HG03571 (cell line): ENCODE measurements around the gene ELOVL5.
"Not testable (repeated sequence)": the region's sequence is repeated elsewhere in the genome, so short reads cannot be mapped to it uniquely, and the experiment has no call there.

Experiments used
- ATAC-seq: cut with Tn5 transposase; IDR thresholded peaks from one replicate; pipeline ENCODE4 v1.9.1; 2021; ENCODE audit not compliant: unreplicated experiment

Gene ELOVL5, protein sequence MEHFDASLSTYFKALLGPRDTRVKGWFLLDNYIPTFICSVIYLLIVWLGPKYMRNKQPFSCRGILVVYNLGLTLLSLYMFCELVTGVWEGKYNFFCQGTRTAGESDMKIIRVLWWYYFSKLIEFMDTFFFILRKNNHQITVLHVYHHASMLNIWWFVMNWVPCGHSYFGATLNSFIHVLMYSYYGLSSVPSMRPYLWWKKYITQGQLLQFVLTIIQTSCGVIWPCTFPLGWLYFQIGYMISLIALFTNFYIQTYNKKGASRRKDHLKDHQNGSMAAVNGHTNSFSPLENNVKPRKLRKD

DNA sequence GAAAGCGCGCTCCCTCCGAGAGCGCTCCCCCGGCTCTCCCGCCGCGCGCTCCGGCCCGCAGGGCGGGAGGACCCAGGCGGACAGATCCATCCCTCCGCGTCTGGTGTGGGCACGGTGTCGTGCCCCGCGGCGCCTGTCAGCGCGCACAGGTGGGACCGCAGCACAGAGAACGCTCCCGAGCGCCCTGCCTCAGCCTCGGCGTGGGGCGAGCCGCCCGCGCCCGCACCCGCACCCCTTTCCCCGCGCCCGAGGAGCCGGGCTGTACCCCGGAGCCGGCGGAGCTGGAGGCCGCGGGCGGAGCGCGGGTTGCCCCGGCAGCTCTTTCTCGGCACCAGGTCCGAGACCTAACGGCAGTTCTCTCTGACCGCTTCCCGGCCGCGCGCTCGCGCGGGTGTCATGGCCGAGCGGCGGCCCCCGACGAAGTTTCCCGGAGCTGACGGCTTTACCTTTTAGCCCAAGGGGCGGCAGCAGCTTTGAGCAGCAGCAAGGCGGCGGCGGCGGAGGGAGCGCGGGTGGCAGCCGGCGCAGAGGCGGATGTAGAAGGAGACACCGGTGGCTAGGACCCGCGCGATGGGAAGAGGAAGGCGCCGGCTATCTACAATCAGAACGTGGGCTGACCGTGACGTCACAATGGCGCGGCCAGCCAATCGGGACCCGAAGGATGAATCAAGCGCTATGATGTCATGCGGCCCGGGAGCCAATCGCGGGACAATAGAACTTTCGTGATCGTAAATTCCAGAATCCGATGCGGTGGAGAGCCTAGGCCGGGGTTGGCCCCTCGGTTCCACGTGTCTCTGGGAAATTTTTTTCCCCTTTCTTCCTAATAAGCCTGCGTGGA is at the start of gene ELOVL5:
ELOVL5 (minus strand) TSS at position 580 of the 838 bp plus-strand sequence. CDS start 53,251 bp downstream, outside the sequence.
- peak; percentile 69 for ATAC-seq

DNA sequence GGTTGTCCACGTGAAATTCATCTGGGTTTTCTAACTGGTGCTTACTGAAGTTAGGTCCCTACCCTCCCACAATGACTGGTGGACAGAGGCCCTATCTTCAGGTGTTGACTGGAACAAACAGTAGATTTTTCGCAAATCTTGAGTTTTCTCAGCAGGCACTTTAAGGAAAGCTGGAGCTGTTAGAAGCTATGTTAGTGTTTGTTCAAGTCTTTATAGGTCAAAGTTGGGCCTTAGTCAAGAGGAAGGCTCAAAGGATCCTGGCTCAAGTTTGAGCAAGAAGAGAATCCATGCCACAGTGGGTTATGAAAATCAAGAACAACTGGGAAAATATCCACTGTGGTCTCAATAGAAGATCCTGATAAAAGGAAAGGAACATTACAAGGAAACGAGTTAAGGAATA is 48.5 kb upstream of the ELOVL5 start:
- no peak for ATAC-seq

DNA sequence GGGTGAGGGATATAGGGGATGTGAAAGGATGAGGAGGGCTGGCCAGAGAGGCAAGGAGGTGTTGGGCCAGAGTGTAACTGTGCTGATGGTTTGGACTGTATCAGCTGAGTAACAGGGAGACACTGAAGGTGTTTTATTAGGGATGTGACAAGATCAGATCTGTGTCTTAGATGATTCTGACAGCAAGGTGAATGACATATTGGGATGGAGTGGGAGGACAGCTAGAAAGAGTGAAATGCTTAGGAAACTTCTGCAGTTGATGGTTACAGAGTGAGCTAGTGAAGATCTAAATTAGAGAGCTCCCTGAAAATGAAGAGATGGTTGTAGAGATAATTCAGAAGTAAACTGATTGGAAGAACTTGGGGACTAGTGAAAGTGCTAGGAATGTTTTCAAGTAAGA is 47.2 kb upstream of the ELOVL5 start:
- no peak for ATAC-seq

DNA sequence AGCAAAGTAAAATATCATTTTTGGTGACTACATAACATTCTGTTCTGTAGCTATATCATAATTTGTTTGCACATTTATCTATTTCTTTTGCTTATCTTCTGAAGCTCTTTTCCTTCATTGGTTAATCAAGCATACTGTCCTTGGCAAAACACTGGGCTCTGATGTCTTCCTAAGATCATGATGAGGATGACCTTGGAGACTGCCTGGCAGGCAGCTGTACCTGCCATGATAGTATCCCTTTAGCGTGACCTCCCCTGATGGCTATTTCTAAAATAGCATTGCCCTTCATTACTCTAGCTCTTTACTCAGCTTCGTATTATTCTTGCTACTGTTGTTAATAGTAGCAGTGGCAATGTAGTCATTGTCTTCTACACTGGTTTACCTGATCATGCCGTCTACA is 46.0 kb upstream of the ELOVL5 start:
- ATAC-seq = no peak

DNA sequence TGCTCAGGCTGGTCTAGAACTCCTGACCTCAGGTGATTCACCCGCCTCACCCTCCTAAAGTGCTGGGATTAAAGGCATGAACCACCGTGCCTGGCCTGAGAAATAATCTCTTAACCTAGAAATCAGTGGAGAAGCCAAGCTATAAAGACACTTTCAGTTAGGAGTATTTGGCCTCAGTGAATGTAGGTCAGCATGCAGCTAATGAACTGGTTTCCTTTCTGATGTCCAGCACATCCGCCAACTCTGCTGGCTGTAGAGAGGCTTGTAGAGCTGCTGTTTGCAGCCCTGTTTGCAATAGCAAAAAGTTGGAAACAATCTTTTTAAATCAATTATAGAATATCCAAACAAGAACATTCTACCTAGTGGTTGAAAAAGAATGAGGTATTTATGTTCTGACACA is 42.4 kb upstream of the ELOVL5 start:
- ATAC-seq = no peak

DNA sequence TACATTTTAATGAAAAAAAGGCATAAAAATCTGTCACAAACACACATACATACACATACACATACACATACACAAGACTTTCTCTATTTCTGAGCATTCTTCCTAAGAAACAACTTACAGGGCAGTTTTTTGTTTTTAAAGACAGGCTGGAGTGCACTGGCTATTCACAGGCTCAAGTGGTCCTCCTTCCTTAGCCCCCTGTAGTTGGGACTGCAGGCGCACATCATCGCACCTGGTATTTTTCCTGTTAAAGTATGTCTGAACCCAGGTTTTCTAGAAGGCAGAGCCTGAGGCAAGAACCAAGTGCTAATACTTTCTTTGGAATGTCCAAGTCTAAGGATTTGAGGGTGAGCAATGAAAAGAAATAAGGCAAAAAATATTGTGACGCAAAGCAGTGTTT is 41.3 kb upstream of the ELOVL5 start:
- ATAC-seq = no peak

DNA sequence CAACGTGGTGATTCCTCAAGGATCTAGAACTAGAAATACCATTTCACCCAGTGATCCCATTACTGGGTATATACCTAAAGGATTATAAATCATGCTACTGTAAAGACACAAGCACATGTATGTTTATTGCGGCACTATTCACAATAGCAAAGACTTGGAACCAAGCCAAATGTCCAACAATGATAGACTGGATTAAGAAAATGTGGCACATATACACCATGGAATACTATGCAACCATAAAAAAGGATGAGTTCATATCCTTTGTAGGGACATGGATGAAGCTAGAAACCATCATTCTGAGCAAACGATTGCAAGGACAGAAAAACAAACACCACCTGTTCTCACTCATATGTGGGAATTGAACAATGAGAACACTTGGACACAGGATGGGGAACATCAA is 39.9 kb upstream of the ELOVL5 start:
- ATAC-seq = not testable (repeated sequence)

DNA sequence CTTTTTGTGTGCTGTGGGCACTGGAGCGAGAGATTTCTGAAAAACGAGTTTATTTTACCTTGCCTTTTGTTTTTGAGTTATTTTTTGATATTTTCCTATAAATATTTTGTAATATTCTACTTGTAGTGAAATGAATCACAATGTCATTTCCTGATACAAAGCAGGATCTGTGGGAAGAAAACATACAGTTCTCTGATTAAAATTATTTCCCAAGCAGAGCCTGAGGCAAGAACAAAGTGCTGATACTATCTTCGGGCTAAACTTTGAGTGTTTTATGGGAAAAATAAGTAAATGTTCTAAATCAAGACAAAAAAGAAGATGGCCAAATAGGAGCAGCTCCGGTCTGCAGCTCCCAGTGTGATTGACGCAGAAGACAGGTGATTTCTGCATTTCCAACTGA is 33.7 kb upstream of the ELOVL5 start:
- ATAC-seq = no peak

DNA sequence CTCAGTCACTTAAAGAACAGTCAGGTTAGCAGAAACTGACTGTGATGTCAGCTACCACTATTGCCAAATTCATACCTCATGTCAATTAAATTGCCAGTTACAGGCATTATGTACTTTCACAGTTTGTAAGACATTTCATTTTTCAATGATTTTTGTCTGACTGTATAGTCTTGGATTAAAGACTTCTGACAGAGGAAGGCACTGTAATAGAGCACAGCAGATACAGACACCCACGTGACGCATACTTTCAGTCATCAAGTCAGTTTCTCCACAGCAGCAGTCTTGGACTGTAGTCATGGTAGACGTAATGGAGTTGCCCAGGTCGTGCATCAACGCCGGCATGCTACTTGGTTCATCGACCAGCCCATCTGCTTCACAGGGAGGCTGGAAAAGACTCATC is 29.5 kb upstream of the ELOVL5 start:
- ATAC-seq = no peak

DNA sequence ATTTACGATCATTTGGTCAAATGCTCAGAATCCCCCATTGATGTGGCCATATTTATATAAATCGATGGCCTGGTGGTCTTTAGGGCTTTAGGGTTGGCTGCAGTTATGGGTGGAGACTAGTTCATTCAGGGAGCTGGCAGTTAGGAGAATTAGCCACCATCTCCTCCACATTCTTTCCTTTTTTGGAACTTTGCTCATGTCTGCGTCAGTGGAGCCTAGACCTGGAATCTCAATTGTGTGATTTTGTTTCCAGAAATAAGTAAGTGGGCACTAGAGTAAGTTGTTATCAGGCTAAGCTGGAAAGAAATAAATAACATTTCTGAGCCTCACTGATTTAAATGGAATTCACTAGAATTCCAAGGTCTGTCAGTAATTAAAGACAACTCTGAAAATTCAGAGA is 29.0 kb upstream of the ELOVL5 start:
- ATAC-seq = no peak

DNA sequence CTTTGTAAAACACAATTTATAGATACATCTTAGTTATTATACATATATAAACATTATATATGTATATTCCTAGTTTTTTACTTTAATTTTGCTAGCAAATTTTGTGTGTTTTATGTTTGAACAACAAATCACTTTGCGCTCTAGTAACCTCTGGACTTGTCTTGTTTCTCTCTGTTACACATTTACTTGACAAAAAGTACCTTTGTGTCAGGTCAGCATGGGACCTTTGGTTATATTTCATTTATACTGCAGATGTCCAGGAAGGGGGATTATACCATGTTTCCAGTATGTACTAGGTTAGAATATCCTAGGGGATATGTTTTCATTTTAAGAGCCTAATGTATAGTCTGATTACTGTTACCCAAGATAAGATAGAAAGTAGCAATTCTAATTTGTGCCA is 28.5 kb upstream of the ELOVL5 start:
- no peak for ATAC-seq

DNA sequence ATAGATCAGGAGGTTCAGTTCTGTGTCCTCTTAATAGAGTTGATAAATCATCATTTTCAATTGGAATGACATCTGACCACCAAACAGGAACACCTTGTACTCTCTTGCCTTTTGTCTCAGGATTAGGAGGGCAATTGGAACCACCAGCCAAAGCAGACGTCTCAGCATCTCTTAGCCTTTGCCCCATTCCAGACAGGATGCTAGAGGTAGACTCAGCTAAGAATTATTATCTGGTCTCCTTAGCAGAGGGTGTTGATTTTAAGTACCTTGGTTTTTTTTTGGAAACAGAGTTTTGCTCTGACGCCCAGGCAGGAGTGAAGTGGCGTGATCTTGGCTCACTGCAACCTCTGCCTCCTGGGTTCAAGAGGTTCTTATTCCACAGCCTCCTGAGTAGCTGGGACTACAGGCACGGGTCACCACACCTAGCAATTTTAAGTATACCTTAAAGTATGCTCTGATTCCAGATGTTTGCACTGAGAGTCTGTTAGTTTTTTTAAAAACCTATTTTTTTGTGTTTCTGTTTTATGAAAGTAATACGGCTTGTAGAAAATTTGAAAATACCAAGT is 28.0 kb upstream of the ELOVL5 start:
- no peak for ATAC-seq

DNA sequence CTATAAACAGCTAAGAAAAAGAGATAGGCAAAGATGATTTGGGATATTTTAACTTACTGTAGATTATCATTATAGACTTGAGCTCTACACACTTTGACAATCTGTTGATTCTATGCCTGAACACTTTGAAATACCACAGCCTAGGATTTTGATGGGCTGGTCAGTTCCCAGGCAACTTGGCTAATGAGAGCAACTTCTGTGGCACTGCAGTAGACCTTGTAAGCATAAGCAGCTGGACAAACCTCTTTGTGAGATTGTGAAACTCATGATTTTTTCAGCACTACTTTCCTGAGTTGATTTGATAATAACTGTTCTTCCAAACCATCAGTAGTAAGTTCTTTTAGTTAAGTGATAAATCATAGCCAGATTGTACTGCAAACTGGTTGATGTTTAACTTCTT is 27.1 kb upstream of the ELOVL5 start:
- no peak for ATAC-seq

DNA sequence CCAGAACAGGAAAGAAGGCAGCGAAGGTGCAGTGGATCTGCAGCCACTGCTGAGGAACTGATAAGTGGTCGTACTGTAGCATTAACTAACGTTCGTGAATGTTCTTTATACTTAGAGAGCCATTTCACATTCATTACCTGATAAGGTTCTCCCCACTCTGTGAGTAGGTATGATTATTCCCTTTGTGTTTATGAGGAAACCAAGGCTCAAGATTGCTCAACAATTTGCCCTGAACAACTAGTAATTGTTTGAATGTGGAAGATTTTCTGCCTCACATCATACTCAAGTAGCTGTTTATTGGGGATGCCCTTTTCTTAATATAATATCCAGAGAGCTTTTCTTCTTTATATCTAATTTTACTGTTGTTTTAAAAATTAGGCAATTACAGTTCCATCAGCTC is 24.9 kb upstream of the ELOVL5 start:
- no peak for ATAC-seq

DNA sequence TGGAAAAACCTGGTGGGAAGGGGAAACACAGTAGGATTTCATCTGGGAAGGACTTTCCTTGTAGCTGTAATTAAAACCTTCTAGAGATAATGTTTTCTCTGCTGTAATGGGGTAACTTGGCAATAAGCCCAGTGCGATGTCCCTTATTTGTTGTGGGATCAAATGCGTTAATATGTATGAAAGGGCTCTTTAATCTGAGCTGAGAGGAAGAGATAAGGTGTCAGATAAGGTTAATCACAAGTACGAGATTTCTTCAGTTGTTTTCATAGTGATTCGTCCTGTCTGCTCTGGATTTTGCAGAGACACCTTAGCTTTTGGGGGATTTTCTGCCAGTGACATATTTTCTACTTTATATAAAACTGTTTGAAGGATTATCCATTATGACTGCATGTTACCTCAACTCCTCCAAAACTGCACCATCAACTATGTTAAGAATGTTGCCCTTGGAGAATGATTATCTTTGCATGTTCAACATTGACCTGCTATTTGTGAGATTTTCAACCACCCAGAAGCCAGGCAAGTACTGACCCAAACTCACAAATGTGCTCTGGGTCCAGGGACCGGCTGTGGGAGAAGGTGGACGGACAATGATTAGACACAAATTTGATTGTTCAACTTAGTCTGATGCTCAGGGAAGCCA is 21.2 kb upstream of the ELOVL5 start:
- no peak for ATAC-seq

DNA sequence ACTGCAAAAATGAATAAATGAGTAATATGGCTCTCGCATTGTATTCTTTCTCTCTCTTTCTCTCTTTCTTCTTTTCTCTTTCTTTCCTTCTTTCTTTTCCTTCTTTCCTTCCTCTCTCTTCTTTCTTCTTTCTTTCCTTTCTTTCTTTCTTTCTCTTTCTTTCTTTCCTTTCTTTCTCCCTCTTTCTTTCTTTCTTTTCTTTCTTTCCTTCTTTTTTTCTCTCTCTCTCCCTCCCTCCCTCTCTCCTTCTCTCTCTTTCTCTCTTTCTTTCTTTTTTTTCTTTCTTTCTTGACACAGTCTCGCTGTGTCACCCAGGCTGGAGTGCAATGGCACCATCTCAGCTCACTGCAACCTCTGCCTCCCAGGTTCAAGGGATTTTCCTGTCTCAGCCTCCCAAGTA is 20.3 kb upstream of the ELOVL5 start:
- ATAC-seq = no peak

DNA sequence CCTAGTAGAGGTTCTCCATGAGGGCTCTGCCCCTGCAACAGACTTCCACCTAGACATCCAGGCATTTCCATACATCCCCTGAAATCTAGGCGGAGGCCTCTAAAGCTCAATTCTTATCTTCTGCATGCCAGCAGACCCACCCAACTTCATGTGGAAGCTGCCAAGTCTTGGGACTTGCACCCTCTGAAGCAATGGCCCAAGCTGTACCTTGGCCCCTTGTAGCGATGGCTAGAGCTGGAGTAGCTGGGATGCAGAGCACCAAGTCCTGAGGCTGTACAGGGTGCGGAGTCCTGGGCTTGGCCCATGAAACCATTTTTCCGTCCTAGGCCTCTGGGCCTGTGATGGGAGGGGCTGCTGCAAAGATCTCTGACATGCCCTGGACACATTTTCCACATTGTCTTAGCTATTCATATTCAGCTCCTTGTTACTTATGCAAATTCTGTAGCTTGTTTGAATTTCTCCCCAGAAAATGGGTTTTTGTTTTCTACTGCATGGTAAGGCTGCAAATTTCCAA is 17.4 kb upstream of the ELOVL5 start:
- no peak for ATAC-seq

DNA sequence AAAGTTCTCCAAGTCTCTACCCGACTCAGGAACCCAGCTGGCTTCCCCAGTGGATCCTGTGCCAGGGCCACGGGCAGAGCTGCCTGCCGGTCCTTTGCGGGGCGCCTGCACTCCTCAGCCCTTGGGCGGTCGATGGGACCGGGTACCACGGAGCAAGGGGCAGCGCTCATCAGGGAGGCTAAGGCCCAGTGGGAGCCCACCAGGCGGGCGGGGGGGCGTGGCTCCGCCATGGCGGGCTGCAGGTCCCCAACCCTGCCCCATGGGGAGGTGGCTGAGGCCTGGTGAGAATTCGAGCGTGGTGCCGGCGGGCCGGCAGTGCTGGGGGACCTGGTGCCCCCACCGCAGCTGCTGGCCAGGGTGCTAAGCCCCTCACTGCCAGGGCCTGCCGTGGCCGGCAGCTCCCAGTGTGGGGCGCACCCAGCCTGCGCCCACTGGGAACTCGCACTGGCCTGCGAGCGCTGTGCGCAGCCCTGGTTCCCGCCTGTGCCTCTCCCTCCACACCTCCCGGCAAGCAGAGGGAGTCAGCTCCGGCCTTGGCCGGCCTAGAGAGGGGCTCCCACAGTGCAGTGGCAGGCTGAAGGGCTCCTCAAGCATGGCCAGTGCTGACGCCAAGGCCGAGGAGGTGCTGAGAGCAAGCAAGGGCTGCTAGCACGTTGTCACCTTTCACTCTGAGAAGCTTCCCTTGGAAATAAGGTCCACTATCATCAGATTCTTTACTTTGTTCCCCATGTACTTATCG is 14.8 kb upstream of the ELOVL5 start:
- no peak for ATAC-seq

DNA sequence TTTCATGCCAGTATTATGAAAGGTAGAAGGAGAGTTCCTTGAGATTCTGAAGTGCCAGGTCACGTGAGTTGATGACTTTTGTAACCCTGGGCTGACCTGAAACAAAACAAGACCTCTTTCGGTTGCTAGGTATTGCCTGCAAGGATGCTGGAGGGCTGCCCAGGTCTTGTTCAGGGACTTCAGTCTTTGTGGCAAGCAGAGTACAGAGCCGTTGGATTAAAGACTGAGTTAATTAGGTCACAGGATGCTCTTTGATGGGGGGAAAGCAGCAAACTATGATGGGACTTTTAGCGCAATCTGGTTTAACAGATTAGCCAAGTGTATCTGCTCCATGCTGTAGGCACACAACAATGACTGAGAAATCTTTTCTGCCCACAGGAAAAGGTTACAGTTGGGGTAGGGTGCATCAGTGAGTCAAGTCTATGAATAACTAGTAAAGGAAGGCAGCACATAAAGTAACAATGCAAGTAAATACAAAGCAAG is 12.8 kb upstream of the ELOVL5 start:
- peak; percentile 21 for ATAC-seq

DNA sequence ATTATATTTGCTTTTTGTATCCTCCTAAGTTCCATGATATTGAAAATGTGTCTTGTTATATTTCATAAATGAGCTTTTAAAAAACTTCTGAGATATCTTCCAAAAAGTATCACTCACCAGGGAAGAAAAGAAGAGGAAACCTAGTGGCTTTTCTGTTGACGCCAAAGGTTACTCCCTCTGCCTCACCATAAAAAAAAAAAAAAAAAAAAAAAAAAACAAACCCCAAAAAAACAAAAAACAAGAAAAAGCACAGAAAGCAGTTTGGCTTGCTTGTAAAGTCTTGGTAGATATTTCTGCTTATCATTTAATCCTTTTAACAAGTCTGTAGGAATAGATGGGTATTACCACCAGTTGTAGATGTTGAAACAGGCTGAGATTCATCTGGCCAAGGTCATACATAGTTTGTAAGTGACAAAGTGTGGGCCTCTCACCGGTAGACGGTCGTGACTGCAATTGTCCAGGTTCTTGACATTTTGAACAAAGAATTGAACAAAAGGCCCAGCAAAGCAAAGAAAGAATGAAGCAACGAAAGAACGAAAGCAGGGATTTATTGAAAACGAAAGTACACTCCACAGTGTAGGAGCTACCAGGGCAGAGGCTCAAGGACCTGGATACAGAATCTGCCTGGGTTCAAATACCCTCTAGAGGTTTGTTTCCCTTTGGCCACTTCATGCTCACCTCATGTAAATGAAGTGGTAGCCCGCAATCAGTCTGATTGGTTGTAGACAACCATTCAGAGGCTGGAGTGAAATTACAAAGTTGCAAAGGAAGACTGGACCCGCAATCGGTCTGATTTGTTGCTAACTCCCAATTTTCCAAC is 11.6 kb upstream of the ELOVL5 start:
- no peak for ATAC-seq
